ENCODE measurements around the gene ADORA1. TPM values are rescaled to one million over a fixed set of nuclear protein-coding genes. Genes with fewer than 3 reads are reported as not detected.

The ADORA1 gene
- total RNA-seq, 3 donors from 2014 or later (not counting 1 experiment from before 2014, with no cell fraction given), result not detected

- no peak overlapping the region for H3K4me3 Mint-ChIP-seq
- peaks cover 3% of the 10 kb centered on the region for H3K27me3 ChIP-seq (ENCODE audit: control insufficient read depth, insufficient read depth, low read length)
- no peak overlapping the region for H3K27ac ChIP-seq (ENCODE audit: low read length)
- ATAC-seq, result no peak
- H3K27ac Mint-ChIP-seq, result no peak overlapping the region
- peaks cover 7% of the 10 kb centered on the region for H3K36me3 Mint-ChIP-seq
- H3K9me3 Mint-ChIP-seq, result no peaks in the 10 kb centered on the region
- no peak overlapping the region for H3K4me3 ChIP-seq (ENCODE audit: low read length)
- H3K9me3 ChIP-seq (ENCODE audit: control insufficient read depth, insufficient read depth, low read length), result no peaks in the 10 kb centered on the region
- no peaks in the 10 kb centered on the region for H3K4me1 ChIP-seq (ENCODE audit: control insufficient read depth, insufficient read depth, low read length)
- intact Hi-C loops (cut with micrococcal nuclease), result no loop called here
- peaks cover 25 to 53% of the 10 kb centered on the region in 2 donors for H3K27me3 Mint-ChIP-seq (ENCODE audit: low read depth in 2 of 2)
- no peak for TF ChIP-seq CTCF (IDR thresholded peaks at IDR 0.05)
- H3K4me1 Mint-ChIP-seq, result no peaks in the 10 kb centered on the region
- no peak for DNase-seq
- H3K36me3 ChIP-seq (ENCODE audit: control insufficient read depth, insufficient read depth, low read length), result no peaks in the 10 kb centered on the region
Observed at GRCh38 chr1:203104789-203105390, 22.6 kb upstream of the ADORA1 start.

- Mint-ChIP-seq H3K27ac (no peak overlapping the region), H3K27me3 (ENCODE audit: low read depth in 2 of 2) (peaks cover 26 to 28% of the 10 kb centered on the region in 2 donors), H3K36me3 (no peaks in the 10 kb centered on the region), H3K4me3 (no peak overlapping the region), H3K9me3 (no peaks in the 10 kb centered on the region), H3K4me1 (no peaks in the 10 kb centered on the region)
- Histone ChIP-seq H3K4me3 (ENCODE audit: low read length) (no peak overlapping the region), H3K4me1 (ENCODE audit: control insufficient read depth, insufficient read depth, low read length) (no peaks in the 10 kb centered on the region), H3K27ac (ENCODE audit: low read length) (no peak overlapping the region), H3K27me3 (ENCODE audit: control insufficient read depth, insufficient read depth, low read length) (peaks cover 5% of the 10 kb centered on the region), H3K9me3 (ENCODE audit: control insufficient read depth, insufficient read depth, low read length) (no peaks in the 10 kb centered on the region), H3K36me3 (ENCODE audit: control insufficient read depth, insufficient read depth, low read length) (no peaks in the 10 kb centered on the region)
- TF ChIP-seq CTCF (IDR thresholded peaks at IDR 0.05), result no peak
- ATAC-seq (no peak), DNase-seq (no peak)
- intact Hi-C loops (cut with micrococcal nuclease), result no loop called here
- WGBS (ENCODE audit: insufficient coverage), result 87% methylated on average over 2 of the region's 2 CpGs
Observed at GRCh38 chr1:203112475-203112874, 15.1 kb upstream of the ADORA1 start.

- no peaks in the 10 kb centered on the region for H3K9me3 ChIP-seq (ENCODE audit: control insufficient read depth, insufficient read depth, low read length)
- no peak overlapping the region for H3K4me3 ChIP-seq (ENCODE audit: low read length)
- WGBS (ENCODE audit: insufficient coverage), result 84% methylated on average over 4 of the region's 4 CpGs
- intact Hi-C loops (cut with micrococcal nuclease), result no loop called here
- H3K27me3 ChIP-seq (ENCODE audit: control insufficient read depth, insufficient read depth, low read length), result peaks cover 5% of the 10 kb centered on the region
- ATAC-seq, result no peak
- Mint-ChIP-seq H3K36me3 (no peaks in the 10 kb centered on the region), H3K9me3 (no peaks in the 10 kb centered on the region), H3K4me1 (no peaks in the 10 kb centered on the region), H3K4me3 (no peak overlapping the region), H3K27me3 (ENCODE audit: low read depth in 2 of 2) (peaks cover 25 to 29% of the 10 kb centered on the region in 2 donors), H3K27ac (no peak overlapping the region)
- DNase-seq, result no peak
- H3K27ac ChIP-seq (ENCODE audit: low read length), result no peak overlapping the region
- H3K36me3 ChIP-seq (ENCODE audit: control insufficient read depth, insufficient read depth, low read length), result no peaks in the 10 kb centered on the region
- H3K4me1 ChIP-seq (ENCODE audit: control insufficient read depth, insufficient read depth, low read length), result no peaks in the 10 kb centered on the region
- TF ChIP-seq CTCF (IDR thresholded peaks at IDR 0.05), result no peak
Observed at GRCh38 chr1:203113308-203113707, 14.2 kb upstream of the ADORA1 start.

- intact Hi-C loops (cut with micrococcal nuclease), result no loop called here
- no peaks in the 10 kb centered on the region for H3K36me3 Mint-ChIP-seq
- Histone ChIP-seq H3K36me3 (ENCODE audit: control insufficient read depth, insufficient read depth, low read length) (no peaks in the 10 kb centered on the region), H3K4me3 (ENCODE audit: low read length) (no peak overlapping the region), H3K9me3 (ENCODE audit: control insufficient read depth, insufficient read depth, low read length) (no peaks in the 10 kb centered on the region), H3K4me1 (ENCODE audit: control insufficient read depth, insufficient read depth, low read length) (no peaks in the 10 kb centered on the region), H3K27ac (ENCODE audit: low read length) (no peak overlapping the region), H3K27me3 (ENCODE audit: control insufficient read depth, insufficient read depth, low read length) (peaks cover 9% of the 10 kb centered on the region)
- peaks cover 24 to 30% of the 10 kb centered on the region in 2 donors for H3K27me3 Mint-ChIP-seq (ENCODE audit: low read depth in 2 of 2)
- WGBS (ENCODE audit: insufficient coverage), result 88% methylated on average over 6 of the region's 7 CpGs
- H3K4me1 Mint-ChIP-seq, result no peaks in the 10 kb centered on the region
- no peak overlapping the region for H3K27ac Mint-ChIP-seq
- H3K9me3 Mint-ChIP-seq, result no peaks in the 10 kb centered on the region
- DNase-seq, result no peak
- no peak for ATAC-seq
- H3K4me3 Mint-ChIP-seq, result no peak overlapping the region
- no peak for TF ChIP-seq CTCF (IDR thresholded peaks at IDR 0.05)
Observed at GRCh38 chr1:203114202-203114601, 13.3 kb upstream of the ADORA1 start.
